PC-3 (cell line): ENCODE measurements around the gene ABLIM1.

ENCODE experiments used
- EZH2 ChIP-seq: fragments of 300-600 bp; sonication (generic); IDR thresholded peaks from one replicate; pipeline ENCODE4 v1.6.1; 2017; ENCODE audit warnings: antibody characterized with exemption, mild to moderate bottlenecking, low read length; ENCODE audit not compliant: unreplicated experiment
- EZH2phosphoT487 ChIP-seq: fragments of 300-600 bp; sonication (generic); IDR thresholded peaks from 2 replicates; pipeline ENCODE4 v1.6.1; 2018; ENCODE audit warnings: mild to moderate bottlenecking, antibody characterized with exemption, low read length, borderline replicate concordance
- TF ChIP-seq, protein P1 (sequence below): fragments of 300-600 bp; sonication (generic); conservative IDR thresholded peaks from 2 replicates; pipeline ENCODE4 v1.5.1; 2017; ENCODE audit warnings: antibody characterized with exemption, low read depth, mild to moderate bottlenecking, low read length

DNA sequence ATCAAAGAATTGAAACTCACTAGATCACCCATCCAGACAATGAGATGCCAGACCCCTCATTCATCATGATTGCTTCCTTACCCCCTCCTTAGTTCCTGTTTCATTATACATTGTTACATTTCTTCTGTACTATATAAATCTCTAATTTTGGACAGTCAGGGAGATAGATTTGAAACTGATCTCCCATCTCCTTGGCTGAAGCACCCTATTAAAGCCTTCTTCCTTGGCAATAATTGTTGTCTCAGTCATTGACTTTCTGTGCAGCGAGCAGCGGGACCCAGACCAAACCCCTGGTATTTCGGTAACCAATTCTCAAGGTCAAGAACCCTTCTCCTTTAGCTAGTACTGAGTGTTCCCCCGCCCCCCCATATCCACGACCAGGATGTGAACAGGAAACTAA lies 100.2 kb downstream of the ABLIM1 start:
- TF ChIP-seq, protein P1, sequence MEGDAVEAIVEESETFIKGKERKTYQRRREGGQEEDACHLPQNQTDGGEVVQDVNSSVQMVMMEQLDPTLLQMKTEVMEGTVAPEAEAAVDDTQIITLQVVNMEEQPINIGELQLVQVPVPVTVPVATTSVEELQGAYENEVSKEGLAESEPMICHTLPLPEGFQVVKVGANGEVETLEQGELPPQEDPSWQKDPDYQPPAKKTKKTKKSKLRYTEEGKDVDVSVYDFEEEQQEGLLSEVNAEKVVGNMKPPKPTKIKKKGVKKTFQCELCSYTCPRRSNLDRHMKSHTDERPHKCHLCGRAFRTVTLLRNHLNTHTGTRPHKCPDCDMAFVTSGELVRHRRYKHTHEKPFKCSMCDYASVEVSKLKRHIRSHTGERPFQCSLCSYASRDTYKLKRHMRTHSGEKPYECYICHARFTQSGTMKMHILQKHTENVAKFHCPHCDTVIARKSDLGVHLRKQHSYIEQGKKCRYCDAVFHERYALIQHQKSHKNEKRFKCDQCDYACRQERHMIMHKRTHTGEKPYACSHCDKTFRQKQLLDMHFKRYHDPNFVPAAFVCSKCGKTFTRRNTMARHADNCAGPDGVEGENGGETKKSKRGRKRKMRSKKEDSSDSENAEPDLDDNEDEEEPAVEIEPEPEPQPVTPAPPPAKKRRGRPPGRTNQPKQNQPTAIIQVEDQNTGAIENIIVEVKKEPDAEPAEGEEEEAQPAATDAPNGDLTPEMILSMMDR, result no peak
- TF ChIP-seq EZH2 (no peak), EZH2phosphoT487 (no peak)
